ENCODE measurements around the gene PIGM.

Gene PIGM

DNA sequence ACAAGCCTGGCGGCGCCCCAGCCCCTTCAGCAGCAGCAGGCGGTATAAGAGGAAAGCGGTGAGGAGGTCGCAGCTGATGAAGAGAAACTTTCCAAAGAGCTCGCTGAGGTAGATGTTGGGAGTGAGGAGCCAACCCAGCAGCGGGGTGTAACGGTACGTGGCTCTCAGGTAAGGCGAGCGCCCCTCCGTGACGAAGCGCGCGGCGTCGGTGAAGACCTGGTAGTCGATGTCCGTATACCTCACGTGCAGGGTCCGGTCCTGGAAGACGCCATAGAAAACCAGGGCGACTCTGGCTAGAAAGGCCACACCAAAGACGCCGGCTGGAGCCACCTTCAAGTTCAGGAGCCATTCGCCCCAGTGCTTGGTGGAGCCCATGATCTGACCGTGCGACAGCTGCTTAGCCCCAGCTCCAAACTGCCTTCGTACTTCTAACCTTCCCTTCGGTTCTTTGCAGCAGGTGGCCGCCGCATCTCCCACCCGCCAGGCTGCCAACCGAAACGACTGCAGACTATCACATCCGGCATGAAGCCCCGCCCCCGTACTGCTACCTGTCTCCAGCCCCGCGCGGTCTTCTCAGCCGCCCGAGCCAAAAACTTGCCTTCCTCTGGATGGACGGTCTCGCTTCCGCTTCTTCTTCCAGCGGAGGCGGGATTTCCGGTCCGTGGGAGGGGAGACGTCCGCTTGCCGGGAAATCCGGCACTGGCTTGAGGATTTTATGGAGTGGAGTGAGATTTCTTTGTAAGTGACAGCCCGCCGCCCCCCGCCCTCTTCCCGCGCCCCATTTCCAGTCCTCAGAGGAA is at the start of gene PIGM:
PIGM (minus strand) TSS at position 626 of the 800 bp plus-strand sequence; CDS start at position 375, 251 bp downstream.
- DNase-seq (ENCODE audit: low spot score) = peak; percentile 92

DNA sequence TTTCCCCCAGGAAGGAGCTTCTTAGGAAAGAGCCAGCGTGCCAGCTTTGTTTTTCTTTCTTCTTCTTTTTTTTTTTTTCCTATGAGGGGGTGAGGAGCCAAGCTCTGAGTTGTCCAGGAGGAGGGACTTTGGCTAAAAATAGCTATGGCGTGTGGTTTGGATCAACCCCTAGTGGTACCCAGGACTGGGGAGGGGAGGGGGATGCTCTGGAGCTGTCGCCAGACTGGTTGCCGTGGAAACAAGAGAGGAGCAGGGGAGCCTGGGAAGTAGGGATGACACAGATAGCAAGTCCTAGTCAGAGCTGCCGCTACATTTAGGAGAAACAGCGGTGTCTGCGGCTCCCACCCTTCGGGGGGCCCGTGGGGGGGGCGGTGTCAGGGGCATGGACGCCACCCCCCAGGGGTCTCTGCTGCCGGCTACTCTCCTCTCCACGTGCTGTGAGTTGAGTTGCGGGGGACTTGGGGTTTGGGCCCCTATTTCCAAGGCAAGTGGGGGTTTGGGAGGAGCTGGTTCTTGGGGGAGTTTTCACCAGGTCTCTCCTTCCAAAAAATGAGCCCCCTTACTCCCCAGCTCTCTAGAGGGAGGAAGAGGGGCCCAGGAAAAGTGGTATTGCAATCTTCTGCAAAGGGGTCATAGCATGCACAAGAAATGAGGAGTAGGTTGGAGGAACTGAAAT is 49.6 kb upstream of the PIGM start, which contains the start of gene KCNJ9:
KCNJ9 (plus strand) TSS at position 278 of the 676 bp plus-strand sequence. CDS start 2,493 bp downstream, outside the sequence.
- no peak for DNase-seq (ENCODE audit: low spot score)

DNA sequence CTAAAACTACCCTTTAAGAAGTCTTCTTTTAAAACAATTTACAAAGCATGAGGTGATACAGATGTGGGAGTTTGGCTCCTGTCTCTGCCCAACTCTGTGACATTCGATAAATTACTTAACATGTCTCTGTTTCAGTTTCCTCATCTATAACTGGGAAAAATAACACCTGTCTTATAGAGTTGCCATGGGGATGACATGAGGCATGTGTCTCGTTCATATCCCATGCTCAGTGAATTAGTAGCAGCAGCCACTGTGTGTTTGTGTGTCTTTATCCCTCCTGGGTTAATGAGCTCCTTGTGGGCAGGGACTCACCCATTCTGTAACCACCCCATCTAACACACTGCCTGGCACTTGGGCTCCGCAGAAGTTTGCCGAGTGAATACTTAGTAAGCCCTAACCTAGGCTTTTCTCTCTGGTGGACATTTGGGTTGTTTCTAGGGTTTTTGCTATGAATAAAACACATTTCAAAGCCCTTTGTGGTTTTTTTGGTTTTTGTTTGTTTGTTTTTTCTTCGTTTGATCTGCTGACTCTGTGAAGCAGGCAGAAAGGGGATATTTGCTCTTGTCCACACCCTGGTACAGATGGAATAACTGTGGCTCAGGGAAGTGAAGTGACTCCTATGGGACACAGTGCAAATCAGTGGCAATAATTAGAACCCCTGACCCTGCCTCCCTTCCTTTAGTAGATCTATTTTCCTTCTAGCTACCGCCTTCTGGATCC is 48.8 kb upstream of the PIGM start:
- no peak for DNase-seq (ENCODE audit: low spot score)

DNA sequence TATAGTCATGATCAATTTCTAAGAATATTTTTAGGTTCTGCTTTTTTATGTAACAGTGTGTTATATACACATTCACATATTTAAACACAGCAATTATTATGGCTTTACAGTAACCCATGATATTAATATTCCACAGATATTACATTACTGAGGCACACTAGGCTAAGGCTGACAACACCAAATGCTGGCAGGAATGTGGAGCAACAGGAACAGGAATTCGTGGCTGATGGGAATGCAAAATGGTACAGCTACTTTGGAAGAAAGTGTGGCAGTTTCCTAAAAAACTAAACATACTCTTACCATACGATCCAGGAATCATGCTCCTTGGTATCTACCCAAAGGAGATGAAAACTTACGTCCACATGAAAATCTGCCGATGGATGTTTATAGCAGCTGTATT is 47.7 kb upstream of the PIGM start:
- no peak for DNase-seq (ENCODE audit: low spot score)

DNA sequence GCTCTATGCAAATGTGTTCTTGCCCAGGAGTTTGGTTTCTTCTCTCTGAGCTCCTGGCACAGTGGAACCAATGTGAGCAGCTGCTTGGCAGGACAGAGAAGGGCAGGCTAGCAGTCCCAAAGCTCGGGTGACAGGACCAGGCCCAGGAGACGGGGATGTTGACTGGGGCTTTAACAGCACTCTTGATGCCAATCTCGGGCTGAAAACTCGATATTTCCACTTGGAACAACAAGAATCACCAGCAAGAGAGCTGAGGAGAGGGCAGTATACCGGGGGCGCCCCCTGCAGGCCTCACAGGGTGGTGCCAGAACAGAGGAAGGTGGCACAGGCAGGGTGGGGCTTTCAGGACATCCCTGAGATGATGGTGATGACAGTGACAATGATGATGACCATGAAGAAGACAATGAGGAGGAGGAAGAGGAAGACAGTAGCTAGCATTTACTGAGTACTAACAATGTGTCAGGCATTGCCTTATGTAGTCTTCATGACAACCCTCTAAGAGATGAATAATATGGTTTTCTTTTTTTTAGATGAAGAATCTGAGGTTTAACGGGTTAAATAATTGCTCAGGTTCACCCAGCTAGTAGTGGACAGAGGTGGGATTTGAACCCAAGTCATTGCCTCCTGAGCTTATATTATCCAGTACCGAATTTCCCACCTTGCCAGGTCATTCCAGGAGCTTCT is 46.9 kb upstream of the PIGM start:
- DNase-seq (ENCODE audit: low spot score) = peak; percentile 57

DNA sequence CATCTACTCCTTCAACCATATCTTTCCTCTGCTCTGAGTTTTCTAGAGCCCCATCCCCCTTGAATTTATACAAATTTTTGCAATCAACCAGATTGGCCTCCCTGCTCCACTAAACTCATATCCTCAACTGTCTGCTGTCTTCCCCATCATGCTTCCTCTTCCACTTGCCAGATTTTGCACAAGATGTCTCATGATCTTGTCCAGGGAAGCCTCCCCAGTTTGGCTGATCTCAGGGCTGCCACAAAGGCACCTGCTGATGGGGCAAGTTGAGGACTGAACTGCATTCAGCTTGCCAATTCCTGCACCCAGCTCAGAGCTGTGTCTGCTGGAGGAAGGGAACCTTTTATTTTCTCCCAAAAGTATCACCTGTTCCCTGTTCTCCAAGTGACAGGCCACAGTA is 45.7 kb upstream of the PIGM start:
- DNase-seq (ENCODE audit: low spot score) = no peak

DNA sequence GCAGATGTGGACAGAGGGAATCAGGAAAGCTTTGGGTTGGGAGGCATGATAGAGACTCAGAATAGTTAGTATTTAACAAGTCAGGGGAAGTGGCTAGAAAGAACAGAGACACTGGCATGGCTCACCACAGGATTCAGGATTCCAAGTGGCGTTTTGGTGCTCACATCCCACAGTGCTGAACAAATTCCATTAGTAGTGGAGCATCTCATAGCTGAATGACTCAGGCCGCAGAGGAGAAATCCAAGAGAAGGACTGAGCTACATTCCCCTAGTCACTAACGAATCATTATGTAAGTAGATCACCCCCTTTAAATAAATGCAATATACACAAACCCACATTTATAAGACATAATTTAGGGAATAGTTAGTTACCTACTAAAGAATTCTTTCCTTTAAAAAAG is 44.5 kb upstream of the PIGM start:
- DNase-seq (ENCODE audit: low spot score) = no peak

DNA sequence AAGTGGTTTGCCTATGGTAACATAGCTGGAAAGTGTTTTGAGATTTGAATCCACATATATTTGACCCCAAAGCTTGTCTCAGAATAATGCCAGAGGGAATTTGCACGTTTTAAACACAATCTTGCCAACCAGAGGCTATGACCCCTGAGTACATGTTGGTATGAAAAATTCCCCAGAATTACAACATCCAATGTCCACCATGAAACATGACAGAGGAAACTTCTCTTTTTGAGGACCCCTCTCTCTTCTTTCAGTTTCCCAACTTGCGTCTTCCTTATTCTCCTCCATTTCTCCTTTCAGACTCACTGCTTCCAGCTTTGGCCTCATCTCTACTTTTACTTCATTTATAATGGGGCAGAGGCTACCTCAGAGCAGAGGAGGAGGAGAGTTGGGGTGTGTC is 44.0 kb upstream of the PIGM start:
- no peak for DNase-seq (ENCODE audit: low spot score)

DNA sequence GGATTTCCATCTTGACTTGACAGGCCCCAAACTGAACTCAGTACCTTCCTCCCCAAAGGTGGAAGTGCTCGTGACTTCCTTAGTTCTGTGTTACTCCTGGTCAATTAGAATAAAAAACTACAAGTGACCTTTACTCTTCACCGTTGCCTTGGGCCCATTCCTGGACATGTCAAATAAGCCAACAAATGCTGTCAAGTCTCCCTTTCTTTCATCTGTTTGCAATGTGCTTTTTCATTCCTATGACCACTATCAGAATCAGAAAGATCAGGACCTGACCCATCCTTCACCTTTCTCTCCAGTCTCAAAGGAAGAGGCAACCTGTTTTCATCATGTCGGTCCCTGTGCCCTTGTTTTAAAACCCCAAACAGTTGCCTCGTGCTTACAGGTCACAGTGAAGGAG is 43.1 kb upstream of the PIGM start:
- DNase-seq (ENCODE audit: low spot score) = no peak

DNA sequence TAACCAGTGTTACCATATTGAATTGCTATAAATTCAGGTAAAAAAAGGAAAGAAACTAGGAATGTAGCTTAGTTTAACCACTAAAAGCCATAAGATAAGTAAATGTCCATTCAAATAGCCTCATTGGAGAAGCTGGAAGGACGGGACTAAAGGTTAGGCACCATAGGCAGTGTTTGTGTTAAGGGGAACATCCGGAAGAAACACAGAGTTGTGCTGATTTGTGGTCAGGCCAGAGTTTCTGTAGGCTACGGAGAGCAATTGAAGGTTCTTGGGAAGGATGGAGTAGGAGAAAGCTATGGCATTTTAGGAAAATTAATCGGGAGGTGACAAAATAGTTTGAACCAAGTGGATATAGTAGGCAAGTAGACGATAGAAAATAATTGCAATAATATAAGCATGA is 39.5 kb upstream of the PIGM start:
- no peak for DNase-seq (ENCODE audit: low spot score)

DNA sequence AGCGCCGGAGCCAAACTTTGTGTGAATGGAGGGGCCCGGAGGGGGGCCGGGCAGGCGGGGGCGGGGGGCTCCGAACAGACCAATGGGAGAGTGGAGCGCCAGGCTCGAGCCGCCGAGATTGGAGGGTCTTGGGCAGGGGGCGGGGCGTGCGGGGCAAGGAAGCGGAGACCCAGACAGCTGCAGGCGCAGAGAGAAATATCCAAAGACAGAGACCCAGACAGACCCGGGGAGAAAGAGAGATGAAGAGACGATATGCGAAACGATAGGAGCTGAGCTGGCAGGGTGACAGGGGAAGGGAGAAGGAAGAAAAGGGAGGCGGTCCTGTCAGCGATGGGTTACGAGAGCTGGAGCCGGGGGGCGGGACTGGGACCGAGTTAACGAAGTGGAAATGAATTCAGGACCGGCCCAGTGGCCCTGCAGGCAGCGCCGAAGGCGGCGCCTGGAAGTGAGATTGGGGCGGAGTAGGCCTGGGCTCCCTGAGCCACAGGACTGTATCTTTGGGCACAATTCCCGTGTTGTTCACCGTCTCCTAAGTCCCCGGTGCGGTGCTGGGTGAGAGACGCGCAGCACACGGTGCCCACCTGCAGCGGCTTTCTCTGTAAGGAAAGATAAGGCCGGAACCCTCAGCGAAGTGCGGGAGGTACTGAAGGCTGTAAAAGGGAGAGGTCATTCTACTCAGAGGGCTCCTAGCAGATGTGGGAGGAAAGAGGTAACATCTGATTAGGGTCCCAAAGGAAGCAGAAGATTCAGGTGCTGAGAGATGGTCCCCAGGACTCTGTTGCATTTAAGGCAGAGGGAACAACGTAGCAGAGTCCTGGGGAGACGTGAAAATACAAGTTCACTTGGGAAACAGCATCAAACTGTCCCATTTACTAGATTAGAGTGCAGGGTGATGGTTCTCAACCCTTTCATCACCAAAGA is 38.7 kb upstream of the PIGM start:
- peak; percentile 59 for DNase-seq (ENCODE audit: low spot score)

DNA sequence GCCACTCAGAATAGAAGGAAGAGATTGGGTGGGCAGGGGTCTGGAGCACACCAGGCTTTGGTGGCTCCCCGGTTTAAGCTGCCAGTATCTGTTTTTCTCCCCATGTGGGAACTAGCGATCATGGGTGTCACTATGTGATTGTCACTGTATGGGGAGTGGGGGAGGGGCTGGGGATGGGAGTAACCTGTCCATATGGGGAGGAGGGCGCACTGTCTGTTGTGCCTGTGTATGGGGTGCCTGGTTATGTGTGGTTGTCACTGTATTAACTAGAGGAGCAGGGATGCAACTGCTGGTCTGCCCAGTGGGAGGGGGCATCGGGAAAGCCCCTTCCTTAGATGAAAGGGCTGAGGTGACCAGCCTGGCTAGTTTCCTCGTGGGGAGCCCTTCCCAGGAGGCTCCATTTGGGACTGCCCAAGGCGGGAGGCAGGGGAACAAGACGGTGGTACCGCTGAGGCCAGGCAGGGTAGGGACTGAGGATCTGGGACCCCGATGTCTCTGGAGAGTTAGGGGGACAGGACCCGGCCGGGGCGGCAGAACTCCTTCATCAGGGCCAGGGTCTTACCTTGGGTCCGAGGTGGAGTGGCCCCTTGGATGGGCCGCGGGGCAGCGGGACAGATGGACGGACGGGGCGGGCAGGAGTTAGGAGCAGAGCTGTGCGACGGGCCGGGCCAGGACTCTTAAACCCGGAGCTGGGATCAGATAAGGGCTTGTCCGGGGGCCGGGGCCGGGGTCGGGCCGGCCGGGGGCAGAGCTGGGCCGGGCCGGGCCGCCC is 37.9 kb upstream of the PIGM start, which contains the start of gene KCNJ10:
KCNJ10 (minus strand) TSS at position 701 of the 772 bp plus-strand sequence. CDS start 27,628 bp downstream, outside the sequence.
- DNase-seq (ENCODE audit: low spot score) = no peak

DNA sequence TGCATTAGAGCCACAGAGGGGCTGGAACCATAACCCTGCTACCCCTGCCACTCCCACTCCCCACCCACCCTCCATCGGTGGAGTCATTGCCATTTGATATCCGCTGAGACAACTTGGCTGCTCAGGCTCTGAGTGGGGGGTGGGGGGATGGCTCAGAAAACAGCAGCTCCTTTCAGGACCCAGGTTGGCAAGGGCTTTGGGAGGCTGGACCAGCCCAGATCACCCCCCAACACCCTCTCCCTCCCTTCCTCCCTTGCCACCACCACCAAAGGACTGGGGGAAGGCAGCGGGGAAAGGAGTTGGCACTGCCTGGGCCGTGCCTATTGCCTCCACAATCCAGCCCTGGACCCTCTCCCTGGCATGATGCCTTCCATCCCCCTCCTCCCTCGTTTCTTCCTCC is 36.4 kb upstream of the PIGM start:
- DNase-seq (ENCODE audit: low spot score) = no peak

DNA sequence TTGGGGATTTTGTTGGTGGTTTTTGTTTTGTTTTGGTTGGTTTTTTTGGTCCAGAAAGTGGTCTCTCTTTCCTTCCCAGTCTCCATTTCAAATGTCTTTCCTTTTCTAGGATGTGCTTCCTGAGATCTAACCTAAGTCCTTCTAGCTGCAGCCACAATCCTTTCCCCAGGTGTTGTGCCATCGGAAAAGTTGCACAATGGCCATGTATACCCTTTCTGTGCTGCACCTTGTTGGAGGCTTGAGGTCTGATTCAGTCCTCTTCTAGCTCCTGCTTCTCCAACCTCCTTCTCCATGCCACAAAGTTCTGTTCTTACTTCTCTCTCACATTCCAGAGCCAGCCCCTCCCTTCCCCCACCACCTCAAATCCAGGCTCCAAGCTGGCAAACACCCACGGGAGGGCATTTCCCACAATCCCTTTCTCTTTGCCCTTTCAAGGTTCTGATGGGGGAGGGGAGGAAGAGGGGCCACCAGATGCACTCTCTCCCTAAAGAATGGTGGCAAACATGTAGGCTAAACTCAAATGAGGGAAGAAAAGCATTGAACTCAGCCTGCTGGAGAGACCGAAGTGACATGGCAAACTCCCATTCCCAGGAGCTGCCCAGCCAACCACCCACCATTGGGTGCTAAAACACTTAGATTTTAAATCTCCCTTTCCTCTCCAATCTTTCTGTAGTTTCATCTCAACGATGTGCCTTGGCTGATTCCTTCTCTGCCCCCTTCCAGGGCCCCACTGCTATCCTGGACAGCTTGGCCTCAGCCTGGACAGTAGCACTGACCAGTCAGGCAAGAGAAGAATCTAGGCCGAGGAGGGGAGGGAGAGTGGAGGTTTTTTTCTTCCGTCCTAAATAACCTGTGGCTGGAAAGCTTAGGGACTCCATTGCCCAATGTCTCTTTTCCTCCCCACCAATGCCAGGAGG is 35.3 kb upstream of the PIGM start:
- DNase-seq (ENCODE audit: low spot score) = no peak

DNA sequence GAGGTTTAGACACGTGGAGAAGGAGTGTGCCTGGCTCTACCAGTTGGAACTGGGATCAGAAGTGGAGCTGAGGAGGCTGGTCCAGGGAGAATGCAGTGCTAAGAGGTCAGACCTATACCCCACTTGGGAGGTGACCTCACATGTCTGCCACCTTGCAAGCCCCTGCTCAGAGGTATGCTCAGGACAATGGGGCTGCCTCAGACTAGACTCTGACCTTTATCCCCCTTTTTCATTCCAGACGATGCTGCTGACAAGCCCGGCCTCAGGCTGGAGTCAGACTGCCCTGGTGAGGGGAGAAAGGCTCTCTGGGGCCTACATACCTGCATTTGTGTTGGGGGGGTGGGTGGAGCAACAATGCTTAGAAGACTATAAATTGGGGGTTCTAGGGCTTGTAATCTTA is 33.0 kb upstream of the PIGM start:
- no peak for DNase-seq (ENCODE audit: low spot score)

DNA sequence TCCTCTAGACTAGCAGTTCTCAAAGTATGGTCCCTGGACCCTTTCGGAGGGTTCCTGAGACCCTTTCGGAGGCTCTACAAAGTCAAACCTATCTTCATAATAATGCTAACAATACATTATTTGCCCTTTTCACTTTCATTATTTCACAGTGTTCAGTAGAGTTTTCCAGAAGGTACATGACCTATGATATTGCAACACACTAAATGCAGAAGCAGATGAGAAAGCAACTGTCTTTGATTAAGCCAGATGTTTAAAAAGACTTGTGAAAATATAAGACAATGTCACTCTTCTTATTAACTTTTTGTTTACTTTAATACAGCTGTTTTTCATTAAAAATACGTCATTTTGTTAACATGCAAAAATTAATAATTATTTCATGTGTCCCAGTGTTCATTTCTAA is 32.4 kb upstream of the PIGM start:
- DNase-seq (ENCODE audit: low spot score) = no peak

DNA sequence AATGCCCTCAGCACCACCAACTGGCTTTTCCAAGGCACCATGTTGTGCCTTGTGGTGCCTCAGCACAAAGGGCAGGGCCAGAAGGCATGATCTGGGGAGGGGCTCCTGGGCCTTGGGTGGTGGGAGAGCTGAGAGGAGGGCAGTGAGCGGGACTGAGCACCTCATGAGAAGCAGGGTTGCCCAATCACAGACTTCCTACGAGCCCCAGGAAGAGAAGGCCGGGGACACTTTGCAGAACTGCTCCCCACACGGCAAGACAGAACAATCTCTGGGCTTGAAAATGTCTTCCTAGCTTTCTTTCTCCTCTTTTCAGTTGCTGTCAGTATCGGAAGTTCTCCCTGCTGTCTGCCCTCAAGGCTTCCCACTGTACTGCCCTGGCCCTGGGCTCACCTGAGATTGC is 31.4 kb upstream of the PIGM start:
- no peak for DNase-seq (ENCODE audit: low spot score)

DNA sequence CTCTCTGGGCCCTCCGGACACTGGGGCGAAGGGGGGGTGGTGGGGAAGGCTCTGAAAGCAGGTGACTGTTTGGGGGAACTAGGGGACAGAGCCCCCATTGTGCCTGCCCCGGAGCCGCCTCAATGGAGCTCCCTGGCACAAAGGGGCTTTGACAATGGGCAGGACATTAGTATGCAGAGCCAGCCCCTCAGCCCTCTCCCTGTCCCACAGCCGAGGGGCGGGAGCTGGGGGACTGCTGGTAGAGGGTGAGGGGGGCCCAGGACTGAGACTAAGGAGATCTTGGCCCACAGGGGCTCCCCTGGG is 30.4 kb upstream of the PIGM start:
- no peak for DNase-seq (ENCODE audit: low spot score)

Data from CD4-positive, alpha-beta T cell treated with Interleukin-15 for 4 hours (primary cell).